Liver (tissue), 3 donors: ENCODE results near the gene GREB1.

Source experiments
- ATF3 ChIP-seq: IDR thresholded peaks from 2 replicates; pipeline ENCODE4 v1.6.1; 2016; ENCODE audit warnings: antibody characterized with exemption
- CTCF ChIP-seq: fragments of 150-350 bp; IDR thresholded peaks from 2 replicates; pipeline ENCODE4 v1.5.1; 2017; ENCODE audit warnings: improper control_type of control experiment, low read depth, low read length; ENCODE audit not compliant: missing input control
- HNF4A ChIP-seq, 2 donors: conservative IDR thresholded peaks; 2 replicates each; pipeline ENCODE4 v1.6.1; 2016; ENCODE audit warnings: antibody characterized with exemption in 2 of 2, mild to moderate bottlenecking in 2 of 2
- MAX ChIP-seq: IDR thresholded peaks from 2 replicates; pipeline ENCODE4 v1.6.1; 2016; ENCODE audit warnings: antibody characterized with exemption
- RAD21 ChIP-seq, 2 donors: IDR thresholded peaks; 2 replicates each; pipeline ENCODE4 v1.6.1; 2016; ENCODE audit warnings: antibody characterized with exemption in 2 of 2, mild to moderate bottlenecking in 2 of 2
- REST ChIP-seq: IDR thresholded peaks from 2 replicates; pipeline ENCODE4 v1.6.1; 2016; ENCODE audit warnings: antibody characterized with exemption, mild to moderate bottlenecking
- SP1 ChIP-seq: IDR thresholded peaks from 2 replicates; pipeline ENCODE4 v1.6.1; 2018; ENCODE audit warnings: antibody characterized with exemption, mild to moderate bottlenecking
- TAF1 ChIP-seq: conservative IDR thresholded peaks from 2 replicates; pipeline ENCODE4 v1.6.1; 2016; ENCODE audit warnings: antibody characterized with exemption, mild to moderate bottlenecking
- YY1 ChIP-seq: IDR thresholded peaks from 2 replicates; pipeline ENCODE4 v1.6.1; 2016; ENCODE audit warnings: antibody characterized with exemption, mild to moderate bottlenecking
- donor health status: healthy.
- donor health status: healthy.

GRCh38 chr2:11616097-11616687, 82.3 kb downstream of the GREB1 start:
- TF ChIP-seq CTCF (no peak), ATF3 (no peak), RAD21 (IDR thresholded peaks at IDR 0.05) (no peak), HNF4A (conservative IDR thresholded peaks at IDR 0.05) (no peak), MAX (no peak), YY1 (no peak), SP1 (no peak), TAF1 (no peak), REST (no peak)
